ENCODE results near the gene PREX1. TPM values are rescaled to one million over a fixed set of nuclear protein-coding genes. Genes with fewer than 3 reads are reported as not detected.

The PREX1 gene
- total and polyA plus RNA-seq, 2 experiments from 2014 or later, result 2.4 to 10.3 TPM

DNA sequence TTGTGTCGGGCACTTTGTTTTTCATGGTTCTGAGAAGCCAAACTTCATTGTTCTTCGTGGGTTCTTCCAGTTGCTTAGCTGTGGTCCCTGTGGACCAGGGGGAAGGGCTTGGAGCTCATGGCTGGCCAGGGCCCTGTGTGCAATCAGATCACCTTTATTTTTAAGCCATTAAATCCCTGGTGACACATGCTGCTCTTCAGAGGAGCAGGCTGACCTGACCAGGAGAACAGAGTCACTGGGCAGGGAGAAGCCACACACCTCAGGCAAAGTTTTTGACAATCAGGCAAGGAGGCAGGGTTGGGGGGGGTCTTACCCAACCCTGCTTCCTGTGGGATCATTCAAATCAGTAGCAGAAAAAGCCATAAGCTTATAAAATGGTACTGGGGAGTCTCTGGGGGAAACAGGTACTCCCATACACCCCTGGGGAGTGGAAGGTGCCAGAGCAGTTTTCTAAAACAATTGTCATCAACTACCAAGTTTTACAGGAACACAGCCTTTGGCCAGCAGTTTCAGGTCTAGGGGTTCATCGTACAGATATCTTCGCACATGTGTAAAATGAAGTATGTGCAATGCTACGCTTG lies 37.0 kb upstream of the PREX1 start (continued):
- TF ChIP-seq POLR2AphosphoS5 (IDR thresholded peaks at IDR 0.05; ENCODE audit: low read depth), result no peak
- TF ChIP-seq, protein P1, sequence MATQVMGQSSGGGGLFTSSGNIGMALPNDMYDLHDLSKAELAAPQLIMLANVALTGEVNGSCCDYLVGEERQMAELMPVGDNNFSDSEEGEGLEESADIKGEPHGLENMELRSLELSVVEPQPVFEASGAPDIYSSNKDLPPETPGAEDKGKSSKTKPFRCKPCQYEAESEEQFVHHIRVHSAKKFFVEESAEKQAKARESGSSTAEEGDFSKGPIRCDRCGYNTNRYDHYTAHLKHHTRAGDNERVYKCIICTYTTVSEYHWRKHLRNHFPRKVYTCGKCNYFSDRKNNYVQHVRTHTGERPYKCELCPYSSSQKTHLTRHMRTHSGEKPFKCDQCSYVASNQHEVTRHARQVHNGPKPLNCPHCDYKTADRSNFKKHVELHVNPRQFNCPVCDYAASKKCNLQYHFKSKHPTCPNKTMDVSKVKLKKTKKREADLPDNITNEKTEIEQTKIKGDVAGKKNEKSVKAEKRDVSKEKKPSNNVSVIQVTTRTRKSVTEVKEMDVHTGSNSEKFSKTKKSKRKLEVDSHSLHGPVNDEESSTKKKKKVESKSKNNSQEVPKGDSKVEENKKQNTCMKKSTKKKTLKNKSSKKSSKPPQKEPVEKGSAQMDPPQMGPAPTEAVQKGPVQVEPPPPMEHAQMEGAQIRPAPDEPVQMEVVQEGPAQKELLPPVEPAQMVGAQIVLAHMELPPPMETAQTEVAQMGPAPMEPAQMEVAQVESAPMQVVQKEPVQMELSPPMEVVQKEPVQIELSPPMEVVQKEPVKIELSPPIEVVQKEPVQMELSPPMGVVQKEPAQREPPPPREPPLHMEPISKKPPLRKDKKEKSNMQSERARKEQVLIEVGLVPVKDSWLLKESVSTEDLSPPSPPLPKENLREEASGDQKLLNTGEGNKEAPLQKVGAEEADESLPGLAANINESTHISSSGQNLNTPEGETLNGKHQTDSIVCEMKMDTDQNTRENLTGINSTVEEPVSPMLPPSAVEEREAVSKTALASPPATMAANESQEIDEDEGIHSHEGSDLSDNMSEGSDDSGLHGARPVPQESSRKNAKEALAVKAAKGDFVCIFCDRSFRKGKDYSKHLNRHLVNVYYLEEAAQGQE (IDR thresholded peaks at IDR 0.05; ENCODE audit: unreplicated experiment), result no peak
- TF ChIP-seq JUNB (IDR thresholded peaks at IDR 0.05; ENCODE audit: unreplicated experiment), result no peak
- TF ChIP-seq ZNF331 (CRISPR knock-in tag; IDR thresholded peaks at IDR 0.05; ENCODE audit: low read depth), result no peak
- TF ChIP-seq, protein P2, sequence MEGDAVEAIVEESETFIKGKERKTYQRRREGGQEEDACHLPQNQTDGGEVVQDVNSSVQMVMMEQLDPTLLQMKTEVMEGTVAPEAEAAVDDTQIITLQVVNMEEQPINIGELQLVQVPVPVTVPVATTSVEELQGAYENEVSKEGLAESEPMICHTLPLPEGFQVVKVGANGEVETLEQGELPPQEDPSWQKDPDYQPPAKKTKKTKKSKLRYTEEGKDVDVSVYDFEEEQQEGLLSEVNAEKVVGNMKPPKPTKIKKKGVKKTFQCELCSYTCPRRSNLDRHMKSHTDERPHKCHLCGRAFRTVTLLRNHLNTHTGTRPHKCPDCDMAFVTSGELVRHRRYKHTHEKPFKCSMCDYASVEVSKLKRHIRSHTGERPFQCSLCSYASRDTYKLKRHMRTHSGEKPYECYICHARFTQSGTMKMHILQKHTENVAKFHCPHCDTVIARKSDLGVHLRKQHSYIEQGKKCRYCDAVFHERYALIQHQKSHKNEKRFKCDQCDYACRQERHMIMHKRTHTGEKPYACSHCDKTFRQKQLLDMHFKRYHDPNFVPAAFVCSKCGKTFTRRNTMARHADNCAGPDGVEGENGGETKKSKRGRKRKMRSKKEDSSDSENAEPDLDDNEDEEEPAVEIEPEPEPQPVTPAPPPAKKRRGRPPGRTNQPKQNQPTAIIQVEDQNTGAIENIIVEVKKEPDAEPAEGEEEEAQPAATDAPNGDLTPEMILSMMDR (conservative IDR thresholded peaks at IDR 0.05; ENCODE audit: low read depth in 2 of 2), result no peak
- TF ChIP-seq EZH2phosphoT487 (IDR thresholded peaks at IDR 0.05; ENCODE audit: unreplicated experiment), result no peak
- TF ChIP-seq, protein P3, sequence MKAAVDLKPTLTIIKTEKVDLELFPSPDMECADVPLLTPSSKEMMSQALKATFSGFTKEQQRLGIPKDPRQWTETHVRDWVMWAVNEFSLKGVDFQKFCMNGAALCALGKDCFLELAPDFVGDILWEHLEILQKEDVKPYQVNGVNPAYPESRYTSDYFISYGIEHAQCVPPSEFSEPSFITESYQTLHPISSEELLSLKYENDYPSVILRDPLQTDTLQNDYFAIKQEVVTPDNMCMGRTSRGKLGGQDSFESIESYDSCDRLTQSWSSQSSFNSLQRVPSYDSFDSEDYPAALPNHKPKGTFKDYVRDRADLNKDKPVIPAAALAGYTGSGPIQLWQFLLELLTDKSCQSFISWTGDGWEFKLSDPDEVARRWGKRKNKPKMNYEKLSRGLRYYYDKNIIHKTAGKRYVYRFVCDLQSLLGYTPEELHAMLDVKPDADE (IDR thresholded peaks at IDR 0.05), result no peak
- TF ChIP-seq EZH2 (IDR thresholded peaks at IDR 0.05; ENCODE audit: low read depth, unreplicated experiment), result no peak

DNA sequence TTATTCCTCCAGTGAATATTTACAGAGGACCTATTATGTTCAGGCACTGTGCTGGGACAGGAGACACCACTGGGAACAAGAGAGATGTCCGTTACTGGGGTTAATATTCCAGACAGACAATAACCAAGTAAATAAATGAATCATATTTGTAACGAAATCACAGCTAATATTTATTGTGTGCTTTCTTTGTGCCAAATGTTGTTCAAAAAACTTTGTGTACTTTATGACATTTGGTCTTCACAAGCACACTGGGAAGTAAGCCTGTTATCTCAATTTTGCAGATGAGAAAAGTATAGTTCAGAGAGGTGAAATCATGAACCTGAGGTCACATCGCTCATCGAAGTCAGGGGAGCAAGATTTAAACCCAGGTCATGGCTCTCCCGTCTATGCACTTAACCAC lies 36.5 kb upstream of the PREX1 start:
- Mint-ChIP-seq H3K27ac (no peak overlapping the region), H3K4me3 (no peak overlapping the region), H3K9me3 (no peaks in the 10 kb centered on the region; the same call in 2 of the 3 replicates), H3K4me1 (no peaks in the 10 kb centered on the region), H3K36me3 (ENCODE audit: low read depth) (no peaks in the 10 kb centered on the region), H3K27me3 (ENCODE audit: insufficient read depth, low read depth, poor library complexity) (no peaks in the 10 kb centered on the region)
- H3K27me3 ChIP-seq (ENCODE audit: insufficient read depth), result no peaks in the 10 kb centered on the region
- 0 out of 2 replicates have a peak overlapping the region, but pooled peaks have one; percentile 80 for H2AFZ ChIP-seq
- H3K36me3 ChIP-seq (ENCODE audit: insufficient read depth), result no peaks in the 10 kb centered on the region
- no peaks in the 10 kb centered on the region for H3F3A ChIP-seq (replicated peaks; ENCODE audit: low read depth)
- no peak overlapping the region for H3K4me2 ChIP-seq
- H3K9me2 ChIP-seq (ENCODE audit: insufficient read depth), result no peaks in the 10 kb centered on the region
- no peaks in the 10 kb centered on the region for H3K79me2 ChIP-seq (replicated peaks; ENCODE audit: insufficient read depth)
- H4K20me1 ChIP-seq (replicated peaks; ENCODE audit: insufficient read depth), result no peaks in the 10 kb centered on the region
- DNase-seq (ENCODE audit: low spot score) (no peak), ATAC-seq (no peak)
- H3K4me3 ChIP-seq, result no peak overlapping the region
- no peak overlapping the region for H3K27ac ChIP-seq (ENCODE audit: low read depth)
- TF ChIP-seq, protein P2 (conservative IDR thresholded peaks at IDR 0.05; ENCODE audit: low read depth in 2 of 2), result no peak
- TF ChIP-seq NANOG (IDR thresholded peaks at IDR 0.05; ENCODE audit: borderline replicate concordance), result no peak
- no peak for TF ChIP-seq EZH2phosphoT487 (IDR thresholded peaks at IDR 0.05; ENCODE audit: unreplicated experiment)
- TF ChIP-seq, protein P1 (IDR thresholded peaks at IDR 0.05; ENCODE audit: unreplicated experiment), result no peak
- TF ChIP-seq STAT1 (IDR thresholded peaks at IDR 0.05; ENCODE audit: unreplicated experiment), result no peak
- TF ChIP-seq ZNF331 (CRISPR knock-in tag; IDR thresholded peaks at IDR 0.05; ENCODE audit: low read depth), result no peak
- no peak for TF ChIP-seq JUNB (IDR thresholded peaks at IDR 0.05; ENCODE audit: unreplicated experiment)
- TF ChIP-seq CREB1 (CRISPR knock-in tag; IDR thresholded peaks at IDR 0.05; ENCODE audit: low read depth), result no peak
- no peak for TF ChIP-seq ZNF114 (CRISPR knock-in tag; IDR thresholded peaks at IDR 0.05)
- TF ChIP-seq POLR2AphosphoS5 (IDR thresholded peaks at IDR 0.05; ENCODE audit: low read depth), result no peak
- TF ChIP-seq, protein P3 (IDR thresholded peaks at IDR 0.05), result no peak
- H3K4me1 ChIP-seq (ENCODE audit: insufficient read depth), result no peaks in the 10 kb centered on the region
